A549 (cell line): ENCODE results near the gene CCSER1.

Experiments
- ESRRA ChIP-seq: fragments of 150-350 bp; IDR thresholded peaks from 2 replicates; pipeline ENCODE4 v1.6.1; 2014; ENCODE audit warnings: mild to moderate bottlenecking, low read length, borderline replicate concordance
- JUN ChIP-seq, 2 experiments: fragments of >200 bp; sonication (Bioruptor Twin); formaldehyde crosslinking; IDR thresholded peaks; 2 replicates in 1 of 2; 3 replicates in 1 of 2; pipeline ENCODE4 v1.6.1; 2016 to 2017
- ZFP36 ChIP-seq: fragments of 450-650 bp; IDR thresholded peaks from 2 replicates; pipeline ENCODE4 v1.6.1; 2014; ENCODE audit warnings: borderline replicate concordance; ENCODE audit not compliant: partially characterized antibody
- TF ChIP-seq, protein P1 (sequence below): fragments of >200 bp; sonication (Bioruptor Twin); formaldehyde crosslinking; IDR thresholded peaks from 3 replicates; pipeline ENCODE4 v1.5.1; 2016
- TF ChIP-seq, protein P2 (sequence below): fragments of 450-650 bp; IDR thresholded peaks from 2 replicates; pipeline ENCODE4 v1.6.1; 2014; ENCODE audit warnings: antibody characterized with exemption

DNA sequence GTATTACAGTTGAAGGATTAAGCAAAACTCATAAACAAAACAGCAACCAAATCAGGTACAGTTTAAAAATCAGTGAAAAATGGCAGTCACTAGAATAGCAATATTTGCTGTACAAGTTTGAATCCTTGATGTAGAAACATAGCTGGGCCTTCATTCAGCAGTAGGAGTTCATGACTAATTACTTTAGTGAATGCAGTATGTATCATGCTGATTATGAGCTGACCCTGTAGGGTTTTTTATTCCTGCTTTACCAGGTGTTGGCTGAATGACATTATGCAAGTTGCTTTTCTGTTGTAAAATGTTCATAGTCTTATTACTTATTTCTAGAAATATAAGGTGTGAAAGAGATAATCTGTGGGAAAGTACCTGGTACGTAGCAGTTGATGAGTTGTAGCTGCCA lies 179.6 kb downstream of the CCSER1 start:
- TF ChIP-seq, protein P1, sequence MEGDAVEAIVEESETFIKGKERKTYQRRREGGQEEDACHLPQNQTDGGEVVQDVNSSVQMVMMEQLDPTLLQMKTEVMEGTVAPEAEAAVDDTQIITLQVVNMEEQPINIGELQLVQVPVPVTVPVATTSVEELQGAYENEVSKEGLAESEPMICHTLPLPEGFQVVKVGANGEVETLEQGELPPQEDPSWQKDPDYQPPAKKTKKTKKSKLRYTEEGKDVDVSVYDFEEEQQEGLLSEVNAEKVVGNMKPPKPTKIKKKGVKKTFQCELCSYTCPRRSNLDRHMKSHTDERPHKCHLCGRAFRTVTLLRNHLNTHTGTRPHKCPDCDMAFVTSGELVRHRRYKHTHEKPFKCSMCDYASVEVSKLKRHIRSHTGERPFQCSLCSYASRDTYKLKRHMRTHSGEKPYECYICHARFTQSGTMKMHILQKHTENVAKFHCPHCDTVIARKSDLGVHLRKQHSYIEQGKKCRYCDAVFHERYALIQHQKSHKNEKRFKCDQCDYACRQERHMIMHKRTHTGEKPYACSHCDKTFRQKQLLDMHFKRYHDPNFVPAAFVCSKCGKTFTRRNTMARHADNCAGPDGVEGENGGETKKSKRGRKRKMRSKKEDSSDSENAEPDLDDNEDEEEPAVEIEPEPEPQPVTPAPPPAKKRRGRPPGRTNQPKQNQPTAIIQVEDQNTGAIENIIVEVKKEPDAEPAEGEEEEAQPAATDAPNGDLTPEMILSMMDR = no peak
- TF ChIP-seq ZFP36 (no peak), ESRRA (no peak), JUN (IDR thresholded peaks at IDR 0.05) (no peak)
- TF ChIP-seq, protein P2, sequence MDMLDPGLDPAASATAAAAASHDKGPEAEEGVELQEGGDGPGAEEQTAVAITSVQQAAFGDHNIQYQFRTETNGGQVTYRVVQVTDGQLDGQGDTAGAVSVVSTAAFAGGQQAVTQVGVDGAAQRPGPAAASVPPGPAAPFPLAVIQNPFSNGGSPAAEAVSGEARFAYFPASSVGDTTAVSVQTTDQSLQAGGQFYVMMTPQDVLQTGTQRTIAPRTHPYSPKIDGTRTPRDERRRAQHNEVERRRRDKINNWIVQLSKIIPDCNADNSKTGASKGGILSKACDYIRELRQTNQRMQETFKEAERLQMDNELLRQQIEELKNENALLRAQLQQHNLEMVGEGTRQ = no peak
